NCI-H82 treated with DMSO at 0.1 percent for 48 hours (cell line): ENCODE measurements around the gene RBM5.

Experiments
- DNase-seq: peaks from one replicate; lab custom pipeline; 2025; ENCODE audit not compliant: unreplicated experiment; lab: John Stamatoyannopoulos, UW

The RBM5 gene

GRCh38 chr3:50158530-50159146 lies 69.9 kb downstream of the RBM5 start:
- no peak for DNase-seq

GRCh38 chr3:50160561-50160983 lies 71.9 kb downstream of the RBM5 start:
- DNase-seq, result no peak

- no peak for DNase-seq
Measured at GRCh38 chr3:50161320-50161719, 72.6 kb downstream of the RBM5 start.

- no peak for DNase-seq
Measured at GRCh38 chr3:50162034-50162883, 73.5 kb downstream of the RBM5 start.

- DNase-seq, result no peak
Measured at GRCh38 chr3:50163572-50164455, 75.1 kb downstream of the RBM5 start.

- DNase-seq, result no peak
Measured at GRCh38 chr3:50164481-50164880, 75.8 kb downstream of the RBM5 start.

GRCh38 chr3:50164984-50165909 lies 76.5 kb downstream of the RBM5 start:
- DNase-seq, result no peak

- no peak for DNase-seq
Measured at GRCh38 chr3:50165910-50166538, 77.3 kb downstream of the RBM5 start.

- DNase-seq, result no peak
Measured at GRCh38 chr3:50166620-50167019, 77.9 kb downstream of the RBM5 start.

- no peak for DNase-seq
Measured at GRCh38 chr3:50167069-50167840, 78.5 kb downstream of the RBM5 start.

- DNase-seq, result no peak
Measured at GRCh38 chr3:50167841-50168209, 79.1 kb downstream of the RBM5 start.

GRCh38 chr3:50168388-50168787 lies 79.7 kb downstream of the RBM5 start:
- no peak for DNase-seq
